GM18858 (cell line): ENCODE data around the gene AR.

ENCODE experiments used
- ATAC-seq: cut with Tn5 transposase; IDR thresholded peaks from one replicate; pipeline ENCODE4 v1.9.1; 2021; ENCODE audit not compliant: unreplicated experiment

The AR gene

GRCh38 chrX:67564475-67564874, 20.7 kb downstream of the AR start:
- no peak for ATAC-seq

- ATAC-seq = no peak
Measured at GRCh38 chrX:67568769-67569168, 24.9 kb downstream of the AR start.

DNA sequence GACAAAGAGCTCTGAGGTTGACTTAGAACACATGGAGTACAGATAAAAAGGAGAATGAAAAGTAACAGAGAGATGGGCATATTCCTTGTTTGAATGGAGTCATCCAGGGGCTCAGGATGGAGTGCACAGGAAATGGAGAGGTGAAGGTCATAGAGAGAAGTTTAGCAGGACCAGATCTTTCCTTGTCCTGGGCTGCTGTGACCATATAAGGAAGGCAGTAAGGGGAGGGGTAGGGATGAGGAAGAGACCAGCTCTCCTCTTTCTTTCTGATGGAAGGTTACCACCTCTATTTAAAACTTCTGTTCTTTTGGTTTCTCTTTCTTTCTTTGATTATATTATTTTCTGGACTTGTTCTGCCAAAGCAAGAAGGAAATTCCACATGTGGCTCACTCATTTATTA, 27.0 kb downstream of the AR start:
- ATAC-seq = no peak

DNA sequence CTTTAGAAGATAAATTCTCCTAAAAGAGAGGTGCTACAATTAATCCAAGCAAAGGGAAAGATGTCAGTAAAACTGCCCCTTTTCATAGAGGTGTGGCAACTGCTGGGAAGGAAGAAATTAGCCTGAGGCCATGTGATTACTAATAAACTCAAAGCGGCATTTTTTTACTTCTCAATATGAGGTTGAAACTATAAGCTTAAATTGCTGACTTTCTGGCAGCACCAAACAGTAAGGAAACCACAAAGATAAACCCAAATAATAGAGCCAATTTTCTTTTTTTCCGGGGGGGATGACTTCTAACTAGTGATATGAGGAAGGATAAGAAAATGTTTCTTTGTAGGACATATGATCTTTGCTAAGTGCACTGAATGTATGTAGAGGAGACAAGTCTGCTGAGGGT, 30.9 kb downstream of the AR start:
- no peak for ATAC-seq

- ATAC-seq = no peak
Measured at GRCh38 chrX:67582436-67582835, 38.6 kb downstream of the AR start.

- no peak for ATAC-seq
Measured at GRCh38 chrX:67583171-67583570, 39.4 kb downstream of the AR start.

GRCh38 chrX:67585401-67585800, 41.6 kb downstream of the AR start:
- ATAC-seq = no peak

GRCh38 chrX:67587946-67588624, 44.3 kb downstream of the AR start:
- no peak for ATAC-seq

- ATAC-seq = no peak
Measured at GRCh38 chrX:67596839-67597790, 53.3 kb downstream of the AR start.

GRCh38 chrX:67599532-67599931, 55.7 kb downstream of the AR start:
- no peak for ATAC-seq

- no peak for ATAC-seq
Measured at GRCh38 chrX:67601771-67602170, 58.0 kb downstream of the AR start.

GRCh38 chrX:67604979-67605703, 61.3 kb downstream of the AR start:
- ATAC-seq = no peak

- no peak for ATAC-seq
Measured at GRCh38 chrX:67607466-67607865, 63.6 kb downstream of the AR start.

GRCh38 chrX:67610282-67610681, 66.5 kb downstream of the AR start:
- no peak for ATAC-seq

GRCh38 chrX:67612231-67612630, 68.4 kb downstream of the AR start:
- ATAC-seq = no peak

GRCh38 chrX:67613366-67613765, 69.5 kb downstream of the AR start:
- no peak for ATAC-seq

GRCh38 chrX:67613996-67614395, 70.2 kb downstream of the AR start:
- ATAC-seq = no peak

DNA sequence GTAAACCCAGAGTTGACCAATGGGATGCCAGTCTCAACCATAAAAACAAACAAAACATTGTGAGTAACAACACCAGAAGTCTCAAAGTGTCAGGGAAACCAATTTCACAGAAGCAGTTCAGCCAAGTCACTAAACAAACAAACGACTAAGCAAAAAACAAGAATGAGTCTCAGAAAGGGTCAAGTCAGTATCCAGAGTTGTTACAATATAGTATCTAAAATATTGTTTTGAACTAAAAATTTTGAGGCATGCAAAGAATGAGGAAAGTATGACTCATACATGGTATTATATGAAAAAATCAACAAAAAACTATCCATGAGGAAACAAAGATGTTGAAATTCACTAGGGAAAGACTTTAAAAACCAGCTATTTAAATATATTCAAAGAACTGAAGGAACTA, 70.6 kb downstream of the AR start:
- no peak for ATAC-seq

- ATAC-seq = peak; percentile 78
Measured at GRCh38 chrX:67619253-67619652, 75.4 kb downstream of the AR start.

- ATAC-seq = no peak
Measured at GRCh38 chrX:67622053-67622585, 78.3 kb downstream of the AR start.

DNA sequence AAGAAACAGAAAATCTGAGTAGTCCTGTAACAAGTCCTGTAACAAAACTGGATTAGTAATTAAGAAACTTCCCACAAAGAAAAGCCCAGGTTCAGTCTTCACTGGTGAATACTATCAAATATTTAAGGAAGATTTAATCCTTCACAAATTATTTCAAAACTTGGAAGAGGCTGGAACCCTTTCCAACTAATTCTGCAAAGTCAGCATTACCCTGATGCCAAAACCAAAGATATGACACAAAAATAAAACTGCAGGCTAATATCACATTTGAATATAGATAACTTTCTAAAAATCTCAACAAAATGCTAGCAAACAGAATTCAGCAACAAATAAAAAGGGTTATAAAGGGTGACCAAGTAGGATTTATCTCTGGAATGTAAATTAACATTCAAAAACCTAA, 80.5 kb downstream of the AR start:
- ATAC-seq = no peak
